ENCODE results near the gene MAML2.

MAML2 gene

DNA sequence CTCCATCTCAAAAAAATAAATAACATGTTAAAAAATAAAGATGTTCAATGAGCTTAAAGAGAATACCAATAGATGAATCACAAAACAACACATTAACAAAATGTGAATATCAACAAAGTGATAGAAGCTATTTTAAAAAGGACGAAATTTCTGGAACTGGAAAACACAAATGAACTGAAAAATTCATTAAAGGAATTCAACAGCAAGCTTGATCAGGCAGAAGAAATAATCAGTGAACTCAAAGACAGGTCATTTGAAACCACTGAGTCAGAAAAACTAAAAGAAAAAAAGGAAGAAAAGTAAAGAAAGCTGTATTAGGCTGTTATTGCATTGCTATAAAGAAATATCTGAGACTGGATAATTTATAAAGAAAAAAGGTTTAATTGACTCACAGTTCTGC is 412.0 kb downstream of the MAML2 start:
- DNase-seq (ENCODE audit: low read depth in 1 of 2, low spot score in 1 of 2) = no peak

GRCh38 chr11:95926726-95927125 is 416.3 kb downstream of the MAML2 start:
- DNase-seq (ENCODE audit: low read depth in 1 of 2, low spot score in 1 of 2) = no peak

All from activated T-helper 1 cell treated with anti-CD3 and anti-CD28 coated beads, Interleukin-2, amount 50 U/mL, for 16 hours (primary cell).